OCI-LY1 (cell line): ENCODE data around the gene AMDHD2.

ENCODE experiments used
- H2AFZ ChIP-seq: fragments of 200-600 bp; sonication (generic), shearing (Covaris generic); 2 replicates; pipeline ENCODE4 v1.6.0; 2014; ENCODE audit warnings: antibody characterized with exemption, mild to moderate bottlenecking, low read length
- H3F3A ChIP-seq: fragments of 200-600 bp; sonication (generic), shearing (Covaris generic); 2 replicates; pipeline ENCODE4 v1.6.0; 2014; ENCODE audit warnings: mild to moderate bottlenecking, antibody characterized with exemption, low read length, moderate library complexity; ENCODE audit not compliant: insufficient read depth
- H3K27ac ChIP-seq: fragments of 200-600 bp; sonication (generic); 2 replicates; pipeline ENCODE4 v1.5.1; 2014; ENCODE audit warnings: low read length, mixed run types, mild to moderate bottlenecking, low read depth; ENCODE audit not compliant: poor library complexity, severe bottlenecking
- H3K27me3 ChIP-seq: fragments of 200-600 bp; sonication (generic); 2 replicates; pipeline ENCODE4 v1.6.0; 2014; ENCODE audit warnings: antibody characterized with exemption, mild to moderate bottlenecking, low read length, moderate library complexity; ENCODE audit not compliant: insufficient read depth
- H3K36me3 ChIP-seq: fragments of 200-600 bp; sonication (generic); 2 replicates; pipeline ENCODE4 v1.6.1; 2014; ENCODE audit warnings: mild to moderate bottlenecking, antibody characterized with exemption, low read length, moderate library complexity, mixed read lengths; ENCODE audit not compliant: insufficient read depth
- H3K4me1 ChIP-seq: fragments of 200-600 bp; sonication (generic); 2 replicates; pipeline ENCODE4 v1.5.1; 2014; ENCODE audit warnings: mild to moderate bottlenecking, low read length, moderate library complexity; ENCODE audit not compliant: insufficient read depth, severe bottlenecking
- H3K4me2 ChIP-seq: fragments of 200-600 bp; sonication (generic), shearing (Covaris generic); 2 replicates; pipeline ENCODE4 v1.6.1; 2014; ENCODE audit warnings: low read length
- H3K4me3 ChIP-seq: fragments of 200-600 bp; sonication (generic); 2 replicates; pipeline ENCODE4 v1.5.1; 2014; ENCODE audit warnings: low read length, low read depth, mild to moderate bottlenecking, mixed read lengths; ENCODE audit not compliant: poor library complexity, severe bottlenecking
- H3K79me2 ChIP-seq: fragments of 200-600 bp; shearing (Covaris generic); 2 replicates; pipeline ENCODE4 v1.6.1; 2016; ENCODE audit warnings: mixed run types, low read length, mixed read lengths; ENCODE audit not compliant: insufficient read depth
- H3K9ac ChIP-seq: fragments of 200-600 bp; sonication (generic), shearing (Covaris generic); 2 replicates; pipeline ENCODE4 v1.6.1; 2014; ENCODE audit warnings: mild to moderate bottlenecking, low read length, mixed read lengths
- H3K9me2 ChIP-seq: fragments of 200-600 bp; sonication (generic), shearing (Covaris generic); 2 replicates; pipeline ENCODE4 v1.6.1; 2014; ENCODE audit warnings: low read depth, mild to moderate bottlenecking, low read length, mixed read lengths
- H3K9me3 ChIP-seq: fragments of 200-600 bp; shearing (Covaris generic); 2 replicates; pipeline ENCODE4 v1.6.1; 2014; ENCODE audit warnings: low read length, mixed read lengths
- H4K20me1 ChIP-seq: fragments of 200-600 bp; sonication (generic), shearing (Covaris generic); 2 replicates; pipeline ENCODE4 v1.6.0; 2016; ENCODE audit warnings: mild to moderate bottlenecking, low read length; ENCODE audit not compliant: insufficient read depth
- CTCF ChIP-seq: fragments of 200-600 bp; sonication (generic), shearing (Covaris generic); IDR thresholded peaks from 2 replicates; pipeline ENCODE4 v1.5.1; 2017; ENCODE audit warnings: mild to moderate bottlenecking, antibody characterized with exemption, low read length, moderate library complexity, mixed read lengths
- EZH2 ChIP-seq: fragments of 200-600 bp; sonication (generic), shearing (Covaris generic); IDR thresholded peaks from 2 replicates; pipeline ENCODE4 v1.8.0; 2017; ENCODE audit warnings: borderline replicate concordance, mixed run types, mild to moderate bottlenecking, antibody characterized with exemption, low read length, moderate library complexity, mixed read lengths

Gene AMDHD2

GRCh38 chr16:2493605-2494004 is 26.6 kb upstream of the AMDHD2 start:
- TF ChIP-seq CTCF (no peak), EZH2 (no peak)
- no peaks in the 10 kb centered on the region for H3K79me2 ChIP-seq
- no peaks in the 10 kb centered on the region for H3K36me3 ChIP-seq
- no peak overlapping the region for H2AFZ ChIP-seq
- H3K4me1 ChIP-seq, result peaks cover 3% of the 10 kb centered on the region
- H3K27ac ChIP-seq, result no peak overlapping the region
- H3K27me3 ChIP-seq, result no peaks in the 10 kb centered on the region
- no peaks in the 10 kb centered on the region for H3K9me2 ChIP-seq
- no peak overlapping the region for H3K4me3 ChIP-seq
- H3K4me2 ChIP-seq, result no peak overlapping the region
- H4K20me1 ChIP-seq, result no peaks in the 10 kb centered on the region
- no peaks in the 10 kb centered on the region for H3F3A ChIP-seq
- no peaks in the 10 kb centered on the region for H3K9me3 ChIP-seq
- no peak overlapping the region for H3K9ac ChIP-seq

- TF ChIP-seq EZH2, result no peak
- no peak for TF ChIP-seq CTCF
- H3K9me3 ChIP-seq, result no peaks in the 10 kb centered on the region
- H3K36me3 ChIP-seq, result no peaks in the 10 kb centered on the region
- no peak overlapping the region for H3K9ac ChIP-seq
- no peaks in the 10 kb centered on the region for H4K20me1 ChIP-seq
- H3K4me1 ChIP-seq, result peaks cover 3% of the 10 kb centered on the region
- H3K4me3 ChIP-seq, result no peak overlapping the region
- H3K27ac ChIP-seq, result no peak overlapping the region
- H3K27me3 ChIP-seq, result no peaks in the 10 kb centered on the region
- no peak overlapping the region for H3K4me2 ChIP-seq
- H3F3A ChIP-seq, result no peaks in the 10 kb centered on the region
- H3K9me2 ChIP-seq, result no peaks in the 10 kb centered on the region
- no peaks in the 10 kb centered on the region for H3K79me2 ChIP-seq
- H2AFZ ChIP-seq, result no peak overlapping the region
Measured at GRCh38 chr16:2494616-2495015, 25.6 kb upstream of the AMDHD2 start.

GRCh38 chr16:2495041-2495440 is 25.1 kb upstream of the AMDHD2 start:
- H3K4me1 ChIP-seq, result peaks cover 3% of the 10 kb centered on the region

More at GRCh38 chr16:2495041-2495440, 25.1 kb upstream of the AMDHD2 start:
- Histone ChIP-seq H3K27ac (no peak overlapping the region), H3F3A (no peaks in the 10 kb centered on the region), H3K4me2 (no peak overlapping the region), H3K36me3 (no peaks in the 10 kb centered on the region), H4K20me1 (no peaks in the 10 kb centered on the region), H3K9me3 (no peaks in the 10 kb centered on the region), H3K9ac (no peak overlapping the region), H3K79me2 (no peaks in the 10 kb centered on the region), H3K27me3 (no peaks in the 10 kb centered on the region), H2AFZ (no peak overlapping the region), H3K9me2 (no peaks in the 10 kb centered on the region), H3K4me3 (no peak overlapping the region)
- TF ChIP-seq EZH2 (no peak), CTCF (no peak)
